ENCODE data around the gene FBXO9. TPM values are rescaled to one million over a fixed set of nuclear protein-coding genes. Genes with fewer than 3 reads are reported as not detected.

FBXO9 gene
- total RNA-seq, 1 experiment from 2014 or later = 71.0 TPM

GRCh38 chr6:53089948-53090347, 24.7 kb downstream of the FBXO9 start:
- no TSS peak for BruUV-seq (replicated peaks)
- RAD21 ChIA-PET (ENCODE audit: low non-redundant PET in 1 of 2, low total read pairs in 2 of 2, uncharacterized antibody in 2 of 2, unreplicated experiment in 2 of 2) = no interaction called here
- no peaks in the 10 kb centered on the region for H3K27me3 ChIP-seq (ENCODE audit: insufficient read depth, low read length)
- no peaks in the 10 kb centered on the region for H3K79me2 ChIP-seq (ENCODE audit: insufficient read depth, low read length)
- no peak overlapping the region for H3K9ac ChIP-seq (ENCODE audit: low read length)
- no peak overlapping the region for H3K27ac ChIP-seq (ENCODE audit: low read depth, low read length)
- no peak overlapping the region for H3K4me2 ChIP-seq (ENCODE audit: low read length)
- ATAC-seq (no peak), DNase-seq (ENCODE audit: low read depth, low spot score) (no peak)
- intact Hi-C loops (cut with micrococcal nuclease) = no loop called here
- no peaks in the 10 kb centered on the region for H3K9me2 ChIP-seq (ENCODE audit: insufficient read depth)
- H3K4me3 ChIP-seq (replicated peaks in 1 of 2; ENCODE audit: low read depth in 1 of 2, low read length in 2 of 2) = no peak overlapping the region
- H4K20me1 ChIP-seq (ENCODE audit: insufficient read depth) = no peaks in the 10 kb centered on the region
- H2AFZ ChIP-seq (ENCODE audit: low read depth, low read length, poor library complexity, severe bottlenecking) = no peak overlapping the region
- POLR2A ChIA-PET = no interaction called here
- no peaks in the 10 kb centered on the region for H3K9me3 ChIP-seq (ENCODE audit: control insufficient read depth in 1 of 2, insufficient read depth in 1 of 2, low read depth in 1 of 2, low read length in 2 of 2)
- no peaks in the 10 kb centered on the region for H3K4me1 ChIP-seq (ENCODE audit: control insufficient read depth in 1 of 2, insufficient read depth in 2 of 2, low read length in 2 of 2)
- no peak for TF ChIP-seq MAX (IDR thresholded peaks at IDR 0.05)
- TF ChIP-seq ZFX (IDR thresholded peaks at IDR 0.05) = no peak
- TF ChIP-seq EZH2phosphoT487 (IDR thresholded peaks at IDR 0.05; ENCODE audit: borderline replicate concordance) = no peak
- no peak for TF ChIP-seq FOSL1 (IDR thresholded peaks at IDR 0.05; ENCODE audit: low read depth)
- no peak for TF ChIP-seq ELF1 (IDR thresholded peaks at IDR 0.05; ENCODE audit: borderline replicate concordance, low read depth)
- TF ChIP-seq REST (IDR thresholded peaks at IDR 0.05; ENCODE audit: low read depth) = no peak
- no peak for TF ChIP-seq SP1 (IDR thresholded peaks at IDR 0.05; ENCODE audit: low read depth)
- no peak for TF ChIP-seq TCF7L2 (IDR thresholded peaks at IDR 0.05; ENCODE audit: borderline replicate concordance, extremely low read depth, insufficient read depth, insufficient read length)
- CTCF ChIA-PET = no interaction called here
- H3K36me3 ChIP-seq (ENCODE audit: control insufficient read depth in 1 of 2, insufficient read depth in 2 of 2, low read length in 2 of 2) = peaks cover 39 to 55% of the 10 kb centered on the region in 2 experiments; a peak in 3 of 4 replicates

Measured in HCT116 (cell line).